Liver (tissue), 9 donors: Measurements from ENCODE around the gene C2. TPM values are rescaled to one million over a fixed set of nuclear protein-coding genes. Genes with fewer than 3 reads are reported as not detected.

Experiments used
- DNase-seq: peaks from one replicate; pipeline ENCODE4 v3.0.0-alpha.2; 2017; ENCODE audit warnings: low spot score
- H3K27ac ChIP-seq, 2 donors: one replicate each; pipeline ENCODE4 v1.7.0; 2013; ENCODE audit warnings: inconsistent platforms in 2 of 2, low read length in 2 of 2, control low read depth in 1 of 2, low read depth in 1 of 2, mild to moderate bottlenecking in 1 of 2
- H3K27me3 ChIP-seq, 4 donors: one replicate each; pipeline versions ENCODE4 v1.6.1 to v1.7.0; 2013; ENCODE audit warnings: low read length in 3 of 4, inconsistent platforms in 1 of 4, mild to moderate bottlenecking in 1 of 4, moderate library complexity in 1 of 4; ENCODE audit not compliant: control insufficient read depth in 4 of 4, insufficient read depth in 4 of 4
- H3K36me3 ChIP-seq, 4 donors: one replicate each; pipeline versions ENCODE4 v1.6.1 to v1.7.0; 2013; ENCODE audit warnings: low read length in 3 of 4, mild to moderate bottlenecking in 3 of 4, low read depth in 1 of 4, moderate library complexity in 1 of 4; ENCODE audit not compliant: control insufficient read depth in 4 of 4, insufficient read depth in 3 of 4
- H3K4me1 ChIP-seq, 4 donors: one replicate each; pipeline versions ENCODE4 v1.6.1 to v1.7.0; 2013; ENCODE audit warnings: low read length in 3 of 4, mild to moderate bottlenecking in 3 of 4, moderate library complexity in 1 of 4; ENCODE audit not compliant: control insufficient read depth in 4 of 4, insufficient read depth in 4 of 4
- H3K4me3 ChIP-seq, 3 donors: one replicate each; pipeline versions ENCODE4 v1.6.1 to v1.7.0; 2013; ENCODE audit warnings: low read length in 3 of 3, control low read depth in 1 of 3, low read depth in 1 of 3, mild to moderate bottlenecking in 1 of 3
- H3K9ac ChIP-seq, 2 donors: one replicate each; pipeline ENCODE4 v1.7.0; 2013; ENCODE audit warnings: low read length in 2 of 2, mild to moderate bottlenecking in 2 of 2, moderate library complexity in 2 of 2, control low read depth in 1 of 2, low read depth in 1 of 2
- H3K9me3 ChIP-seq, 4 donors: one replicate each; pipeline versions ENCODE4 v1.6.1 to v1.7.0; 2013; ENCODE audit warnings: low read length in 3 of 4; ENCODE audit not compliant: control insufficient read depth in 4 of 4
- FOXA1 ChIP-seq: IDR thresholded peaks from 2 replicates; pipeline ENCODE4 v1.6.1; 2016; ENCODE audit warnings: antibody characterized with exemption
- FOXA2 ChIP-seq: IDR thresholded peaks from 2 replicates; pipeline ENCODE4 v1.6.1; 2016; ENCODE audit warnings: antibody characterized with exemption
- GABPA ChIP-seq, 2 donors: IDR thresholded peaks in 1 of 2; conservative IDR thresholded peaks in 1 of 2; 2 replicates each; pipeline ENCODE4 v1.6.1; 2016; ENCODE audit warnings: antibody characterized with exemption in 2 of 2, mild to moderate bottlenecking in 1 of 2, moderate library complexity in 1 of 2
- HNF4A ChIP-seq, 2 donors: conservative IDR thresholded peaks; 2 replicates each; pipeline ENCODE4 v1.6.1; 2016; ENCODE audit warnings: antibody characterized with exemption in 2 of 2, mild to moderate bottlenecking in 2 of 2
- HNF4G ChIP-seq: IDR thresholded peaks from 2 replicates; pipeline ENCODE4 v1.6.1; 2016; ENCODE audit warnings: antibody characterized with exemption
- JUND ChIP-seq, 2 donors: IDR thresholded peaks; 2 replicates each; pipeline ENCODE4 v1.6.1; 2016; ENCODE audit warnings: antibody characterized with exemption in 2 of 2
- NR2F2 ChIP-seq: IDR thresholded peaks from 2 replicates; pipeline ENCODE4 v1.6.1; 2016; ENCODE audit warnings: antibody characterized with exemption
- RAD21 ChIP-seq, 2 donors: IDR thresholded peaks; 2 replicates each; pipeline ENCODE4 v1.6.1; 2016; ENCODE audit warnings: antibody characterized with exemption in 2 of 2, mild to moderate bottlenecking in 2 of 2
- REST ChIP-seq: IDR thresholded peaks from 2 replicates; pipeline ENCODE4 v1.6.1; 2016; ENCODE audit warnings: antibody characterized with exemption, mild to moderate bottlenecking
- RXRA ChIP-seq, 2 donors: IDR thresholded peaks; 2 replicates each; pipeline ENCODE4 v1.6.1; 2017 to 2018; ENCODE audit warnings: antibody characterized with exemption in 2 of 2, mild to moderate bottlenecking in 1 of 2
- SP1 ChIP-seq: IDR thresholded peaks from 2 replicates; pipeline ENCODE4 v1.6.1; 2018; ENCODE audit warnings: antibody characterized with exemption, mild to moderate bottlenecking
- YY1 ChIP-seq: IDR thresholded peaks from 2 replicates; pipeline ENCODE4 v1.6.1; 2016; ENCODE audit warnings: antibody characterized with exemption, mild to moderate bottlenecking
- ZBTB33 ChIP-seq: IDR thresholded peaks from 2 replicates; pipeline ENCODE4 v1.6.1; 2016; ENCODE audit warnings: antibody characterized with exemption
- WGBS: extraction: QIAGEN DNeasy Blood & Tissue Kit; methylation state at CpG from one replicate; pipeline ENCODE4 v1.1.7; 2013; 5-methylcytosine and 5-hydroxymethylcytosine counted together
- polyA plus RNA-seq, 2 donors: library from polyadenylated mRNA; stranded (reverse) in 1 of 2; unstranded in 1 of 2; fragments of 200-250 nt in 1 of 2; fragments of >200 nt in 1 of 2; fragmentation: Nextera tagmentation in 1 of 2; extraction: Ambion mirVana in 1 of 2; gene quantifications; one replicate each; pipeline versions ENCODE4 v1.2.1 to v1.2.3, GENCODE V29; 2013 to 2015
- total RNA-seq, 2 donors: library from RNA; depleted of rRNA; stranded (reverse); fragments of >200 nt; gene quantifications; one replicate each; pipeline ENCODE4 v1.2.3, GENCODE V29; 2014
- donor health status: healthy.
- donor health status: healthy.
- donor health status: healthy.
- donor health status: healthy.
- donor health status: healthy.

C2 gene
- total and polyA plus RNA-seq, 4 donors: 212 to 522 (median 397) TPM

- H3K4me3 ChIP-seq: no peak overlapping the region
- peak; percentile 72 for TF ChIP-seq FOXA2
- TF ChIP-seq SP1: peak; percentile 18
- no peak for TF ChIP-seq HNF4G
- no peak for TF ChIP-seq JUND (IDR thresholded peaks at IDR 0.05)
- peak; percentile 68 for TF ChIP-seq YY1
- TF ChIP-seq FOXA1: peak; percentile 87
- TF ChIP-seq RAD21 (IDR thresholded peaks at IDR 0.05): peak; percentile 61 to 72
- no peak for TF ChIP-seq ZBTB33
- TF ChIP-seq GABPA (IDR thresholded peaks at IDR 0.05 in 1 of 2, conservative IDR thresholded peaks at IDR 0.05 in 1 of 2): peak in 1 of 2 donors; percentile 64
- TF ChIP-seq REST: peak; percentile 1
- peak; percentile 51 to 61 for TF ChIP-seq HNF4A (conservative IDR thresholded peaks at IDR 0.05)
- TF ChIP-seq RXRA (IDR thresholded peaks at IDR 0.05): peak; percentile 52 to 57
- no peak overlapping the region for H3K9ac ChIP-seq
- H3K27me3 ChIP-seq: no peaks in the 10 kb centered on the region
- H3K27ac ChIP-seq: no peak overlapping the region
- no peaks in the 10 kb centered on the region for H3K9me3 ChIP-seq
- peak; percentile 54 for DNase-seq
- H3K36me3 ChIP-seq: peaks cover 23 to 81% (median 57%) of the 10 kb centered on the region in 4 donors
- 55% methylated on average over 13 of the region's 13 CpGs for WGBS
- peaks cover 0 to 32% (median 18%) of the 10 kb centered on the region in 4 donors for H3K4me1 ChIP-seq
Measured at GRCh38 chr6:31965700-31966099, 38.2 kb downstream of the C2 start.

- Histone ChIP-seq H3K36me3 (peaks cover 23 to 73% (median 51%) of the 10 kb centered on the region in 4 donors), H3K4me1 (peaks cover 4 to 40% (median 25%) of the 10 kb centered on the region in 4 donors), H3K4me3 (no peak overlapping the region), H3K9me3 (no peaks in the 10 kb centered on the region), H3K27ac (no peak overlapping the region), H3K27me3 (no peaks in the 10 kb centered on the region), H3K9ac (no peak overlapping the region)
- TF ChIP-seq NR2F2 (no peak), REST (no peak), FOXA1 (no peak)
- DNase-seq: no peak
- WGBS: 93% methylated on average over 7 of the region's 7 CpGs
Measured at GRCh38 chr6:31966506-31966905, 39.0 kb downstream of the C2 start.
